ENCODE measurements around the gene TSN.
"Not testable (repeated sequence)": the region's sequence is repeated elsewhere in the genome, so short reads cannot be mapped to it uniquely, and the experiment has no call there.

TSN gene

DNA sequence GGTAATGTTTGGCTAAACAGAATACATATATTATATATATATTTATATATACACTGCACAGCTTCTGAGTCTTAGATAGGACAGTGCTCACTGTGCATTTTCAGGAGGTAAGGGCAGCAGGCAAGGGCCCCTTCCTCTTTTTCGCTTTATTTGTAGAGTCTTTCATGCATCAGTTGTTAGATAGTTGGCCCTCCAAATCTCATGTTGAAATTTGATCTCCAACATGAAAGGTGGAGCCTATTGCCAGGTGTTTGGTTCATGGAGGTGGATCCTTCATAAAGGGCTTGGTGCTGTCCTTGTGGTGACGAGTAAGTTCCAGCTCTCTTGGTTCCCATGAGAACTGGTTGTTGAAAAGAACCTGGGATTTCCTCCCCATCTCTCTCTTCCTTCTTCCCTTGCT lies 48.1 kb downstream of the TSN start:
- TF ChIP-seq, protein P1, sequence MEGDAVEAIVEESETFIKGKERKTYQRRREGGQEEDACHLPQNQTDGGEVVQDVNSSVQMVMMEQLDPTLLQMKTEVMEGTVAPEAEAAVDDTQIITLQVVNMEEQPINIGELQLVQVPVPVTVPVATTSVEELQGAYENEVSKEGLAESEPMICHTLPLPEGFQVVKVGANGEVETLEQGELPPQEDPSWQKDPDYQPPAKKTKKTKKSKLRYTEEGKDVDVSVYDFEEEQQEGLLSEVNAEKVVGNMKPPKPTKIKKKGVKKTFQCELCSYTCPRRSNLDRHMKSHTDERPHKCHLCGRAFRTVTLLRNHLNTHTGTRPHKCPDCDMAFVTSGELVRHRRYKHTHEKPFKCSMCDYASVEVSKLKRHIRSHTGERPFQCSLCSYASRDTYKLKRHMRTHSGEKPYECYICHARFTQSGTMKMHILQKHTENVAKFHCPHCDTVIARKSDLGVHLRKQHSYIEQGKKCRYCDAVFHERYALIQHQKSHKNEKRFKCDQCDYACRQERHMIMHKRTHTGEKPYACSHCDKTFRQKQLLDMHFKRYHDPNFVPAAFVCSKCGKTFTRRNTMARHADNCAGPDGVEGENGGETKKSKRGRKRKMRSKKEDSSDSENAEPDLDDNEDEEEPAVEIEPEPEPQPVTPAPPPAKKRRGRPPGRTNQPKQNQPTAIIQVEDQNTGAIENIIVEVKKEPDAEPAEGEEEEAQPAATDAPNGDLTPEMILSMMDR (IDR thresholded peaks at IDR 0.05; ENCODE audit: low read depth, low read length) = no peak
- Histone ChIP-seq H3K4me3 (ENCODE audit: low read depth, low read length) (no peak overlapping the region), H3K27ac (no peak overlapping the region), H3K9me3 (ENCODE audit: severe bottlenecking) (peaks cover 3% of the 10 kb centered on the region), H3K27me3 (ENCODE audit: insufficient read depth, low read depth, severe bottlenecking) (no peaks in the 10 kb centered on the region), H3K36me3 (no peaks in the 10 kb centered on the region)
- no peak for DNase-seq

DNA sequence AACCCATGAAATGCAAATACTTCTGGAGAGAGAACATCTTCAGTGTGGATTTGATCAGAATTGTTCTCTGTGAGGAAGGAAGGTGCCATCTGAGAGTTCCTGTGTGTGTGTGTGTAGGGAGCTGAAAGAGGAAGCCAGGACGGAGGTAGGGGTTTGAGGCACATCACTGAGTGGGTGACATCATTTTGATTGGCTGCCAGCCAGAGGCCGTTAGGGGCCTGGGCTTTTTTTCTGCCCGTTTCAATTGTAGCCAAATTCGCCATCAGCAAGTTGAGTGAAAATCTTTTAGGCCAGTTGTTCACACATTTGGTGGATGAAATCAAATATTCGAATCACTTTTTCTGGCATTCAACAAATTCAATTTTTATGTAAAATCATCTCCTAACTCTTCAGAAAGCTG lies 48.9 kb downstream of the TSN start:
- no peaks in the 10 kb centered on the region for H3K36me3 ChIP-seq
- no peaks in the 10 kb centered on the region for H3K27me3 ChIP-seq (ENCODE audit: insufficient read depth, low read depth, severe bottlenecking)
- DNase-seq = no peak
- TF ChIP-seq, protein P1 (IDR thresholded peaks at IDR 0.05; ENCODE audit: low read depth, low read length) = no peak
- no peak overlapping the region for H3K27ac ChIP-seq
- H3K4me3 ChIP-seq (ENCODE audit: low read depth, low read length) = no peak overlapping the region
- peaks cover 3% of the 10 kb centered on the region for H3K9me3 ChIP-seq (ENCODE audit: severe bottlenecking)

DNA sequence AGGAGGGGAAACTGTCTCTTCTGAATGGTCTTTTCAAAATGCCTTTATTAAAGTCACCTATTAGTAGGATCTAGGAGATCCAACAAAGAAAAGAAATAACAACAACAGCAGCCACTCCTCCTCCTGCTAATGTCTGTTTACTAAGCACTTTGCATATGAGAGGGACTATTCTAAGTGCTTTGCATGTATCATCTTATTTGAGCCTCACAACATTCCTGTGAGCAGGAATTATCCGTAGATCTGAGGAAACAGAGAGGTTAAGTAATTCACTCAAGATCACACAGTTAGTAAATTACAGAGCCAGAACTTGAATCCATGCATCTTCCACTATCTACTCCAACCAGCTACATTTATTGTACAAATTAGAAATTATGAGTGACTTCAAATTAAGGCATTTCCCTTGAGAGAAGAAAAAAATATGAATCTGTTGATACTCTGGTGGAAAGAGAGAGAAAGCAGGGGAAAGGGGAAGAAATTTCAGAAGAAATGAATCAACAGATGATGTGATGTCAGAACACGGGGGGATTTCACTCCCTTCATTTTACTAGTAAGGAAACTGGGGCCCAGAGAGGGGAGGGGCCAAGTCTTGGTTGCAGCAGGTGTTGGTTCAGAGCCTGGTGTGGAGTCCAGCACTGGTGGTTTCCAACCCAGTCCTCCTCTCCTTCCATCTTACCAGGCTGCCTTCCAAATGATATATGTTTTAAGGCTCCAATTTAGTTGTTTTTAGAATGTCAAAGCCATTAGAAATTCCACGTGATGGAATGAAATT lies 49.7 kb downstream of the TSN start:
- TF ChIP-seq, protein P1 (IDR thresholded peaks at IDR 0.05; ENCODE audit: low read depth, low read length) = no peak
- Histone ChIP-seq H3K27ac (no peak overlapping the region), H3K9me3 (ENCODE audit: severe bottlenecking) (peaks cover 3% of the 10 kb centered on the region), H3K27me3 (ENCODE audit: insufficient read depth, low read depth, severe bottlenecking) (no peaks in the 10 kb centered on the region), H3K4me3 (ENCODE audit: low read depth, low read length) (no peak overlapping the region), H3K36me3 (no peaks in the 10 kb centered on the region)
- DNase-seq = no peak

DNA sequence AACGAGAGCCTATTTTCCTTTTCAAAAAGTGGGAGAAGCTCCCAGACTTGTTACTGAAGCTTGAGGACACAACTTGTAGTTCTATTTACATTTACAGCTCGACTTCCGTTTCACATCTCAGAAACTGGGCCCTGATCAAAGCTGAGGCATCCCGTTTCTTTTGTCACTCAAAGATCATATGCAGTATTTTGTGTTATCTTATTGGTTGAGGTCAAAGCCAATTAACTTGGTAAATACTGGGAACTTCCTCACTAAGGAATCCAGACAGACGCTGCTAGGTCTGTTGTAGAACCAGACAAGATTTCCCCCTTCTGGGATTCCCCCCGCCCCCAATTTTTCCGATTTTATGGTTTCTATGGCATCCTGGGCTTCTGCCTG lies 50.3 kb downstream of the TSN start:
- Histone ChIP-seq H3K27ac (no peak overlapping the region), H3K4me3 (ENCODE audit: low read depth, low read length) (no peak overlapping the region), H3K27me3 (ENCODE audit: insufficient read depth, low read depth, severe bottlenecking) (no peaks in the 10 kb centered on the region), H3K36me3 (no peaks in the 10 kb centered on the region), H3K9me3 (ENCODE audit: severe bottlenecking) (peaks cover 3% of the 10 kb centered on the region)
- DNase-seq = no peak
- TF ChIP-seq, protein P1 (IDR thresholded peaks at IDR 0.05; ENCODE audit: low read depth, low read length) = no peak

DNA sequence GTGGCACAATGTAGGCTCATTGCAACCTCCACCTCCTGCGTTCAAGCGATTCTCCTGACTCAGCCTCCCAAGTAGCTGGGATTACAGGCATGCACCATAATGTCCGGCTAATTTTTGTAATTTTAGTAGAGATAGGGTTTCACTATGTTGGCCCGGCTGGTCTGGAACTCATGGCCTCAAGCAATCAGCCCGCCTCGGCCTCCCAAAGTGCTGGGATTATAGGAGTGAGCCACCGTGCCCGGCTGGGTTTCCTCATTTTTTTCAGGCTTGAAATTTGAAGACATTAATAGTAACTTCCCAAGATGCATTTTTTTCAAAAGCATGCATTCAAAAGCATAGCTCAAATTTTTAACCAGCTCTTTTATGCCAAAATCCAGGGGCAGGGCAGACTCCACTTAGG lies 52.3 kb downstream of the TSN start:
- H3K27me3 ChIP-seq (ENCODE audit: insufficient read depth, low read depth, severe bottlenecking); H3K36me3 ChIP-seq; DNase-seq; H3K4me3 ChIP-seq (ENCODE audit: low read depth, low read length); H3K27ac ChIP-seq; H3K9me3 ChIP-seq (ENCODE audit: severe bottlenecking): not testable (repeated sequence)

DNA sequence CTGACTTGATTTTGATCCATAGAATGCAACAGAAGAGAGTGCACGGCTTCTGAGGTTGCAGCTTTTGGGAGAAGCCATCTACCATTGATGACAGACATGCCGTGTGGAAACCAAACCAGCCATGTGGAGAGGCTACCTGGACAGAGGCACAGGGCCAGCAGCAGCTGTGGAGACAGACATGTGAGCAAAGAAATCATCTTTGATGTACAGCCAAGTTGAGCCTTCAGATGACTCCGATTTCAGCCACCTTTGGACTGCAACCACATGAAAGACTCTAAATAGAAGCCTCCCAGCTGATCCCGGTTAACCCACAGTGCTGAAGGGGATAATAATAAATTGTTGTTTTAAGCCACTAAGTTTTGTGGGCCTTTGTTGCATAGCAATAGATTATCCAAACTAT lies 54.2 kb downstream of the TSN start:
- TF ChIP-seq, protein P1 (IDR thresholded peaks at IDR 0.05; ENCODE audit: low read depth, low read length) = no peak
- no peaks in the 10 kb centered on the region for H3K9me3 ChIP-seq (ENCODE audit: severe bottlenecking)
- DNase-seq = no peak
- H3K4me3 ChIP-seq (ENCODE audit: low read depth, low read length) = no peak overlapping the region
- H3K27ac ChIP-seq = no peak overlapping the region
- no peaks in the 10 kb centered on the region for H3K27me3 ChIP-seq (ENCODE audit: insufficient read depth, low read depth, severe bottlenecking)
- H3K36me3 ChIP-seq = no peaks in the 10 kb centered on the region
